NCI-H2029 (cell line): ENCODE results near the gene TBC1D5.

Experiments
- DNase-seq: peaks from one replicate; lab custom pipeline; 2025; lab: John Stamatoyannopoulos, UW

Gene TBC1D5

GRCh38 chr3:17166369-17166768, 576.1 kb downstream of the TBC1D5 start:
- DNase-seq = no peak

- no peak for DNase-seq
These were observed 580.3 kb downstream of the TBC1D5 start for GRCh38 chr3:17162116-17162515.

- no peak for DNase-seq
These were observed 581.8 kb downstream of the TBC1D5 start for GRCh38 chr3:17160597-17160996.

- DNase-seq = no peak
These were observed 583.3 kb downstream of the TBC1D5 start for GRCh38 chr3:17158941-17159682.

- no peak for DNase-seq
These were observed 584.7 kb downstream of the TBC1D5 start for GRCh38 chr3:17157713-17158112.

- no peak for DNase-seq
These were observed 585.6 kb downstream of the TBC1D5 start for GRCh38 chr3:17156864-17157263.

- no peak for DNase-seq
These were observed 586.5 kb downstream of the TBC1D5 start for GRCh38 chr3:17155951-17156350.

- DNase-seq = no peak
These were observed 587.5 kb downstream of the TBC1D5 start for GRCh38 chr3:17154941-17155340.

GRCh38 chr3:17154221-17154620, 588.2 kb downstream of the TBC1D5 start:
- DNase-seq = no peak

GRCh38 chr3:17153209-17153608, 589.2 kb downstream of the TBC1D5 start:
- DNase-seq = no peak

GRCh38 chr3:17151598-17152373, 590.6 kb downstream of the TBC1D5 start:
- DNase-seq = no peak

- DNase-seq = no peak
These were observed 593.4 kb downstream of the TBC1D5 start for GRCh38 chr3:17149076-17149475.

GRCh38 chr3:17144665-17144993, 597.8 kb downstream of the TBC1D5 start:
- DNase-seq = no peak

GRCh38 chr3:17143893-17144664, 598.4 kb downstream of the TBC1D5 start:
- DNase-seq = no peak

- DNase-seq = no peak
These were observed 599.9 kb downstream of the TBC1D5 start for GRCh38 chr3:17142516-17142915.

GRCh38 chr3:17141699-17142098, 600.7 kb downstream of the TBC1D5 start:
- DNase-seq = no peak

GRCh38 chr3:17140670-17141505, 601.5 kb downstream of the TBC1D5 start:
- no peak for DNase-seq

GRCh38 chr3:17138246-17139039, 604.0 kb downstream of the TBC1D5 start:
- no peak for DNase-seq

- DNase-seq = no peak
These were observed 605.1 kb downstream of the TBC1D5 start for GRCh38 chr3:17137321-17137826.

- no peak for DNase-seq
These were observed 606.2 kb downstream of the TBC1D5 start for GRCh38 chr3:17136136-17136721.
